ENCODE measurements around the gene DUS1L.

The DUS1L gene

GRCh38 chr17:82077617-82078358, 12.2 kb upstream of the DUS1L start:
- DNase-seq (ENCODE audit: insufficient read length, low spot score) (no peak), FAIRE-seq (no peak)

GRCh38 chr17:82076785-82077591, 11.4 kb upstream of the DUS1L start:
- DNase-seq (ENCODE audit: insufficient read length, low spot score) (no peak), FAIRE-seq (no peak)

- no peak for DNase-seq (ENCODE audit: insufficient read length, low spot score)
- no peak for FAIRE-seq
These were observed 10.6 kb upstream of the DUS1L start for GRCh38 chr17:82076018-82076784.

- no peak for FAIRE-seq
These were observed 7.8 kb upstream of the DUS1L start for GRCh38 chr17:82073446-82073845.

GRCh38 chr17:82072827-82073226, 7.2 kb upstream of the DUS1L start:
- DNase-seq (ENCODE audit: insufficient read length, low spot score) = no peak
- no peak for FAIRE-seq

More at GRCh38 chr17:82073446-82073845, 7.8 kb upstream of the DUS1L start:
- no peak for DNase-seq (ENCODE audit: insufficient read length, low spot score)

- DNase-seq (ENCODE audit: insufficient read length, low spot score) = no peak
- FAIRE-seq = no peak
These were observed 5.0 kb upstream of the DUS1L start for GRCh38 chr17:82070611-82071010.

GRCh38 chr17:82065193-82065637, 389 bp downstream of the DUS1L start:
- FAIRE-seq (no peak), DNase-seq (ENCODE audit: insufficient read length, low spot score) (peak; percentile 27)

- FAIRE-seq (no peak), DNase-seq (ENCODE audit: insufficient read length, low spot score) (no peak)
These were observed 991 bp downstream of the DUS1L start for GRCh38 chr17:82064433-82065192.

GRCh38 chr17:82063424-82064415, 1.9 kb downstream of the DUS1L start:
- FAIRE-seq (no peak), DNase-seq (ENCODE audit: insufficient read length, low spot score) (no peak)

GRCh38 chr17:82062984-82063368, 2.6 kb downstream of the DUS1L start:
- no peak for FAIRE-seq
- DNase-seq (ENCODE audit: insufficient read length, low spot score) = no peak

GRCh38 chr17:82062076-82062983, 3.3 kb downstream of the DUS1L start:
- FAIRE-seq = no peak
- no peak for DNase-seq (ENCODE audit: insufficient read length, low spot score)

- FAIRE-seq (no peak), DNase-seq (ENCODE audit: insufficient read length, low spot score) (no peak)
These were observed 4.3 kb downstream of the DUS1L start for GRCh38 chr17:82061047-82061925.

- DNase-seq (ENCODE audit: insufficient read length, low spot score) (no peak), FAIRE-seq (no peak)
These were observed 5.0 kb downstream of the DUS1L start for GRCh38 chr17:82060614-82061013.

- FAIRE-seq = no peak
These were observed 5.6 kb downstream of the DUS1L start for GRCh38 chr17:82060001-82060380.

GRCh38 chr17:82059272-82060000, 6.2 kb downstream of the DUS1L start:
- FAIRE-seq = no peak
- DNase-seq (ENCODE audit: insufficient read length, low spot score) = no peak

More at GRCh38 chr17:82060001-82060380, 5.6 kb downstream of the DUS1L start:
- DNase-seq (ENCODE audit: insufficient read length, low spot score) = no peak

GRCh38 chr17:82058855-82059249, 6.8 kb downstream of the DUS1L start:
- FAIRE-seq = no peak
- no peak for DNase-seq (ENCODE audit: insufficient read length, low spot score)
